Hepatocyte (in vitro differentiated cells): ENCODE results near the gene CARD11.
A peak's percentile ranks its signal among the peaks of the same experiment; 100 is the strongest.

Experiments
- EZH2 ChIP-seq: fragments of 200-600 bp; sonication (generic); IDR thresholded peaks from 2 replicates; pipeline ENCODE4 v1.6.1; 2016; ENCODE audit warnings: antibody characterized with exemption, mild to moderate bottlenecking, borderline replicate concordance
- TF ChIP-seq, protein P1 (sequence below): fragments of 200-600 bp; sonication (generic); IDR thresholded peaks from 2 replicates; pipeline ENCODE4 v1.5.1; 2016; ENCODE audit warnings: antibody characterized with exemption, mild to moderate bottlenecking; ENCODE audit not compliant: poor library complexity

GRCh38 chr7:3065724-3066143, 22.1 kb upstream of the CARD11 start:
- TF ChIP-seq, protein P1, sequence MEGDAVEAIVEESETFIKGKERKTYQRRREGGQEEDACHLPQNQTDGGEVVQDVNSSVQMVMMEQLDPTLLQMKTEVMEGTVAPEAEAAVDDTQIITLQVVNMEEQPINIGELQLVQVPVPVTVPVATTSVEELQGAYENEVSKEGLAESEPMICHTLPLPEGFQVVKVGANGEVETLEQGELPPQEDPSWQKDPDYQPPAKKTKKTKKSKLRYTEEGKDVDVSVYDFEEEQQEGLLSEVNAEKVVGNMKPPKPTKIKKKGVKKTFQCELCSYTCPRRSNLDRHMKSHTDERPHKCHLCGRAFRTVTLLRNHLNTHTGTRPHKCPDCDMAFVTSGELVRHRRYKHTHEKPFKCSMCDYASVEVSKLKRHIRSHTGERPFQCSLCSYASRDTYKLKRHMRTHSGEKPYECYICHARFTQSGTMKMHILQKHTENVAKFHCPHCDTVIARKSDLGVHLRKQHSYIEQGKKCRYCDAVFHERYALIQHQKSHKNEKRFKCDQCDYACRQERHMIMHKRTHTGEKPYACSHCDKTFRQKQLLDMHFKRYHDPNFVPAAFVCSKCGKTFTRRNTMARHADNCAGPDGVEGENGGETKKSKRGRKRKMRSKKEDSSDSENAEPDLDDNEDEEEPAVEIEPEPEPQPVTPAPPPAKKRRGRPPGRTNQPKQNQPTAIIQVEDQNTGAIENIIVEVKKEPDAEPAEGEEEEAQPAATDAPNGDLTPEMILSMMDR, result peak; percentile 42
- no peak for TF ChIP-seq EZH2
